ENCODE measurements around the gene SMG5. TPM values are rescaled to one million over a fixed set of nuclear protein-coding genes. Genes with fewer than 3 reads are reported as not detected.

SMG5 gene
- total RNA-seq, 1 experiment from 2014 or later, result 103 TPM

GRCh38 chr1:156249593-156249992 is 33.0 kb downstream of the SMG5 start:
- no peak overlapping the region for H3K23ac ChIP-seq (ENCODE audit: insufficient read length, low read depth, low read length)
- no peak overlapping the region for H3K14ac ChIP-seq (ENCODE audit: insufficient read depth, low read length)
- H4K8ac ChIP-seq (replicated peaks; ENCODE audit: insufficient read length, low read depth, low read length), result no peak overlapping the region
- H4K91ac ChIP-seq (ENCODE audit: insufficient read length, low read depth, low read length), result no peak overlapping the region
- no peak overlapping the region for H2BK12ac ChIP-seq (ENCODE audit: insufficient read length, low read depth, low read length)
- H2AFZ ChIP-seq (ENCODE audit: low read length), result no peak overlapping the region
- H4K5ac ChIP-seq (ENCODE audit: insufficient read length, low read depth, low read length), result no peak overlapping the region
- no peak overlapping the region for H3K4ac ChIP-seq (ENCODE audit: low read depth, low read length)
- Mint-ChIP-seq H3K27ac (peak overlapping the region in 1 of 3 experiments; percentile 61; a peak in 1 of 7 replicates), H3K9me3 (no peaks in the 10 kb centered on the region), H3K27me3 (ENCODE audit: low read depth) (peaks cover 4% of the 10 kb centered on the region; the same call in 1 of the 2 replicates), H3K36me3 (ENCODE audit: insufficient read depth in 1 of 3, low read depth in 3 of 3) (peaks cover 27 to 62% (median 51%) of the 10 kb centered on the region in 3 experiments; a peak in 6 of 7 replicates), H3K4me3 (no peak overlapping the region), H3K4me1 (peaks cover 15 to 22% of the 10 kb centered on the region in 2 experiments)
- no peak overlapping the region for H2BK5ac ChIP-seq (ENCODE audit: insufficient read length, low read length)
- H3K23me2 ChIP-seq (ENCODE audit: insufficient read length, low read depth, low read length, poor library complexity, severe bottlenecking), result peaks cover 3% of the 10 kb centered on the region
- no peak overlapping the region for H3K9ac ChIP-seq (ENCODE audit: extremely low read depth, insufficient read length, low read length)
- H3K4me2 ChIP-seq (ENCODE audit: insufficient read depth, insufficient read length, low read length), result no peak overlapping the region
- no peak overlapping the region for H3K18ac ChIP-seq (ENCODE audit: insufficient read length, low read depth, low read length)
- H4K20me1 ChIP-seq (ENCODE audit: control insufficient read depth, insufficient read depth, insufficient read length), result no peaks in the 10 kb centered on the region
- peaks cover 2% of the 10 kb centered on the region; the same call in 1 of the 2 replicates for H3K4me1 ChIP-seq (ENCODE audit: insufficient read depth, low read length)
- H3K27ac ChIP-seq (ENCODE audit: insufficient read length, low read depth, low read length), result no peak overlapping the region
- no peaks in the 10 kb centered on the region for H3K9me3 ChIP-seq (ENCODE audit: control insufficient read depth, low read depth, low read length)
- H2BK20ac ChIP-seq (ENCODE audit: low read depth, low read length, poor library complexity, severe bottlenecking), result no peak overlapping the region
- no CpG with 5 or more reads among the region's 5 CpGs for WGBS (ENCODE audit: extremely low coverage, insufficient read length, low lambda C conversion rate)
- TF ChIP-seq, protein P1, sequence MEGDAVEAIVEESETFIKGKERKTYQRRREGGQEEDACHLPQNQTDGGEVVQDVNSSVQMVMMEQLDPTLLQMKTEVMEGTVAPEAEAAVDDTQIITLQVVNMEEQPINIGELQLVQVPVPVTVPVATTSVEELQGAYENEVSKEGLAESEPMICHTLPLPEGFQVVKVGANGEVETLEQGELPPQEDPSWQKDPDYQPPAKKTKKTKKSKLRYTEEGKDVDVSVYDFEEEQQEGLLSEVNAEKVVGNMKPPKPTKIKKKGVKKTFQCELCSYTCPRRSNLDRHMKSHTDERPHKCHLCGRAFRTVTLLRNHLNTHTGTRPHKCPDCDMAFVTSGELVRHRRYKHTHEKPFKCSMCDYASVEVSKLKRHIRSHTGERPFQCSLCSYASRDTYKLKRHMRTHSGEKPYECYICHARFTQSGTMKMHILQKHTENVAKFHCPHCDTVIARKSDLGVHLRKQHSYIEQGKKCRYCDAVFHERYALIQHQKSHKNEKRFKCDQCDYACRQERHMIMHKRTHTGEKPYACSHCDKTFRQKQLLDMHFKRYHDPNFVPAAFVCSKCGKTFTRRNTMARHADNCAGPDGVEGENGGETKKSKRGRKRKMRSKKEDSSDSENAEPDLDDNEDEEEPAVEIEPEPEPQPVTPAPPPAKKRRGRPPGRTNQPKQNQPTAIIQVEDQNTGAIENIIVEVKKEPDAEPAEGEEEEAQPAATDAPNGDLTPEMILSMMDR (conservative IDR thresholded peaks at IDR 0.05), result no peak
- H3K27me3 ChIP-seq (ENCODE audit: insufficient read depth, low read length), result no peaks in the 10 kb centered on the region
- DNase-seq, result no peak
- no peak overlapping the region for H2BK120ac ChIP-seq (ENCODE audit: low read depth, low read length, poor library complexity, severe bottlenecking)
- no peak overlapping the region for H3K56ac ChIP-seq (ENCODE audit: insufficient read length, low read depth, low read length)
- H2AK5ac ChIP-seq (ENCODE audit: insufficient read length, low read length), result no peak overlapping the region
- H3K79me2 ChIP-seq (ENCODE audit: insufficient read depth, low read length), result no peaks in the 10 kb centered on the region
- no peaks in the 10 kb centered on the region for H3K79me1 ChIP-seq (ENCODE audit: insufficient read depth, low read depth, low read length, poor library complexity, severe bottlenecking)
- H3T11ph ChIP-seq (ENCODE audit: low read length), result no peak overlapping the region
- no peak overlapping the region for H2BK15ac ChIP-seq (ENCODE audit: low read depth, low read length)
